HepG2 (cell line): ENCODE measurements around the gene KCNH1. TPM values are rescaled to one million over a fixed set of nuclear protein-coding genes. Genes with fewer than 3 reads are reported as not detected.

ENCODE experiments used
- ATAC-seq: fragments of 200-7000 bp; cut with Tn5 transposase; 3 replicates; pipeline ENCODE4 v1.9.1; 2020; ENCODE audit warnings: mild to moderate bottlenecking, moderate library complexity
- BruUV-seq: library from RNA; stranded (reverse); fragments of 400-500 nt; replicated peaks from 2 replicates; lab custom pipeline; 2021; lab: Mats Ljungman, UMichigan
- CTCF ChIA-PET: fragments of 300-600 bp; formaldehyde crosslinking; extraction: SDS; loops from one replicate; lab custom pipeline; 2021; ENCODE audit warnings: low total read pairs, inconsistent platforms, low intra/inter-chr PET ratio; lab: Yijun Ruan, JAX
- POLR2A ChIA-PET: fragments of 350-600 bp; sonication (Branson Sonifier 250); formaldehyde crosslinking; loops from one replicate; lab custom pipeline; 2020; ENCODE audit warnings: antibody characterized with exemption, inconsistent platforms; lab: Yijun Ruan, JAX
- DNase-seq: peaks from one replicate; pipeline ENCODE4 v3.0.0-alpha.2; 2015; ENCODE audit warnings: low spot score
- FAIRE-seq: peaks from 3 replicates; lab custom pipeline; 2011; peaks lifted over from hg19 to GRCh38; lab: Jason Lieb, UNC
- H2AFZ ChIP-seq: one replicate; pipeline ENCODE4 v1.6.1; 2011; ENCODE audit warnings: low read length, inconsistent platforms
- H3K27ac ChIP-seq: fragments of 300-600 bp; 3 replicates; pipeline ENCODE4 v1.8.0; 2011; ENCODE audit warnings: mixed run types, mild to moderate bottlenecking, mixed read lengths, low read length, inconsistent platforms; ENCODE audit not compliant: insufficient read depth; ENCODE audit errors: extremely low read length
- H3K27me3 ChIP-seq, 2 experiments: fragments of 200-600 bp in 1 of 2; 2 replicates in 1 of 2; 3 replicates in 1 of 2; pipeline versions ENCODE4 v1.6.0 to v1.8.0; 2011; ENCODE audit warnings: low read length in 2 of 2, mild to moderate bottlenecking in 2 of 2, moderate library complexity in 2 of 2, inconsistent platforms in 1 of 2; ENCODE audit not compliant: insufficient read depth in 2 of 2, control insufficient read depth in 1 of 2
- H3K36me3 ChIP-seq, 2 experiments: fragments of 200-600 bp in 1 of 2; replicated peaks in 1 of 2; 2 replicates in 1 of 2; 3 replicates in 1 of 2; pipeline versions ENCODE4 v1.5.1 to v1.8.0; 2011; ENCODE audit warnings: low read length in 2 of 2, inconsistent platforms in 1 of 2; ENCODE audit not compliant: insufficient read depth in 2 of 2, control insufficient read depth in 1 of 2
- H3K4me1 ChIP-seq: 2 replicates; pipeline ENCODE4 v1.5.1; 2012; ENCODE audit warnings: low read length, inconsistent platforms; ENCODE audit not compliant: insufficient read depth
- H3K4me2 ChIP-seq: 2 replicates; pipeline ENCODE4 v1.6.0; 2011; ENCODE audit warnings: low read depth, low read length, inconsistent platforms
- H3K4me3 ChIP-seq, 3 experiments: fragments of 200-600 bp in 1 of 3; sonication (generic), shearing (Covaris generic) in 1 of 3; replicated peaks in 1 of 3; 2 replicates each; pipeline ENCODE4 v1.5.1; 2011 to 2016; ENCODE audit warnings: low read length in 3 of 3, inconsistent platforms in 2 of 3, low read depth in 2 of 3, mild to moderate bottlenecking in 2 of 3, control low read depth in 1 of 3, mixed read lengths in 1 of 3; ENCODE audit not compliant: insufficient read depth in 1 of 3
- H3K79me2 ChIP-seq: one replicate; pipeline ENCODE4 v1.6.1; 2011; ENCODE audit warnings: low read length, inconsistent platforms; ENCODE audit not compliant: insufficient read depth
- H3K9ac ChIP-seq: 2 replicates; pipeline ENCODE4 v1.6.0; 2011; ENCODE audit warnings: mild to moderate bottlenecking, low read depth, low read length, inconsistent platforms; ENCODE audit not compliant: insufficient read depth
- H3K9me3 ChIP-seq: 2 replicates; pipeline ENCODE4 v1.5.1; 2012; ENCODE audit warnings: mild to moderate bottlenecking, low read length
- H4K20me1 ChIP-seq: 2 replicates; pipeline ENCODE4 v1.6.0; 2011; ENCODE audit warnings: inconsistent platforms, mild to moderate bottlenecking, low read length, moderate library complexity; ENCODE audit not compliant: insufficient read depth
- BORCS8-MEF2B ChIP-seq: sonication (generic); formaldehyde crosslinking; IDR thresholded peaks from 2 replicates; pipeline ENCODE4 v1.8.0; 2022; ENCODE audit warnings: mild to moderate bottlenecking, missing genetic modification reagents
- HINFP ChIP-seq: sonication (generic); formaldehyde crosslinking; IDR thresholded peaks from 2 replicates; pipeline ENCODE4 v1.4.0; 2020; ENCODE audit warnings: low read depth, mild to moderate bottlenecking, missing genetic modification reagents
- HOXA5 ChIP-seq: sonication (generic); formaldehyde crosslinking; IDR thresholded peaks from 2 replicates; pipeline ENCODE4 v1.4.0; 2020; ENCODE audit warnings: missing genetic modification reagents
- KDM6A ChIP-seq: IDR thresholded peaks from 2 replicates; pipeline ENCODE4 v1.6.1; 2016; ENCODE audit warnings: low read depth
- SRSF4 ChIP-seq: fragments of 200-400 bp; formaldehyde crosslinking; IDR thresholded peaks from one replicate; pipeline ENCODE4 v1.6.1; 2018; ENCODE audit warnings: mild to moderate bottlenecking, low read depth, low read length, moderate library complexity; ENCODE audit not compliant: poor library complexity, severe bottlenecking
- XBP1 ChIP-seq: sonication (generic); formaldehyde crosslinking; IDR thresholded peaks from 2 replicates; pipeline ENCODE4 v1.5.0; 2020; ENCODE audit warnings: missing genetic modification reagents
- ZNF432 ChIP-seq: sonication (generic); formaldehyde crosslinking; IDR thresholded peaks from 2 replicates; pipeline ENCODE4 v1.5.0; 2020; ENCODE audit warnings: missing genetic modification reagents, mild to moderate bottlenecking, borderline replicate concordance
- WGBS: methylation state at CpG from one replicate; pipeline ENCODE4 v1.1.6; 2017; ENCODE audit warnings: low lambda C conversion rate; 5-methylcytosine and 5-hydroxymethylcytosine counted together
- in situ Hi-C: cut with HindIII; loops from 2 replicates; pipeline ENCODE4 v1.10.0; 2017; ENCODE audit warnings: low pct_unique_long_range_greater_than_20kb; ENCODE audit not compliant: extremely low pct_ligation_motif_present
- intact Hi-C: fragments of 100-400 bp; cut with micrococcal nuclease; formaldehyde crosslinking; loops from one replicate; pipeline ENCODE4 v1.10.0; 2022; ENCODE audit not compliant: unreplicated experiment
- polyA plus RNA-seq, 8 experiments: library from polyadenylated mRNA; depleted of rRNA in 3 of 8; stranded (reverse) in 7 of 8; unstranded in 1 of 8; fragments of >200 nt; fragmentation: Illumina TruSeq in 4 of 8; extraction: Trizol in 4 of 8; gene quantifications; 2 replicates each; pipeline versions ENCODE4 v1.2.1 to v1.2.3, GENCODE V29; 2011 to 2016; ENCODE audit warnings: low read depth in 4 of 8, missing spikeins in 1 of 8, mixed read lengths in 1 of 8; ENCODE audit not compliant: insufficient read depth in 1 of 8
- total RNA-seq, 5 experiments: library from RNA; depleted of rRNA; stranded (reverse); fragments of >200 nt; fragmentation: Illumina TruSeq; extraction: Trizol; gene quantifications; 2 replicates each; pipeline ENCODE4 v1.2.3, GENCODE V29; 2016; ENCODE audit warnings: low read depth in 1 of 5

The KCNH1 gene
- total and polyA plus RNA-seq, 2 of the 13 experiments (the other 11 are each of a cell fraction or from before 2014, with no cell fraction given) = not detected

- no peak overlapping the region for H3K4me3 ChIP-seq
- intact Hi-C loops (no loop called here), in situ Hi-C loops (no loop called here)
- no peak for FAIRE-seq
- TF ChIP-seq HINFP (CRISPR knock-in tag) (no peak), SRSF4 (no peak), XBP1 (CRISPR knock-in tag) (no peak)
- ChIA-PET POLR2A (no interaction called here), CTCF (no interaction called here)
- no peak overlapping the region for H3K9ac ChIP-seq
- no peaks in the 10 kb centered on the region for H3K4me1 ChIP-seq
- no peak overlapping the region for H2AFZ ChIP-seq
- no peak for DNase-seq
- WGBS = 4% methylated on average over 3 of the region's 3 CpGs
- no peaks in the 10 kb centered on the region for H3K9me3 ChIP-seq
- H3K27ac ChIP-seq = no peak overlapping the region
- no peaks in the 10 kb centered on the region for H3K79me2 ChIP-seq
- no peak for ATAC-seq
- H3K4me2 ChIP-seq = no peak overlapping the region
- no TSS peak for BruUV-seq
- H3K36me3 ChIP-seq = no peaks in the 10 kb centered on the region
- H4K20me1 ChIP-seq = no peaks in the 10 kb centered on the region
- H3K27me3 ChIP-seq = no peaks in the 10 kb centered on the region
Observed at GRCh38 chr1:210792250-210793102, 341.5 kb downstream of the KCNH1 start.

- ATAC-seq (no peak), FAIRE-seq (no peak), DNase-seq (no peak)
- Histone ChIP-seq H3K4me1 (no peaks in the 10 kb centered on the region), H3K27ac (no peak overlapping the region), H3K4me2 (no peak overlapping the region), H3K9me3 (no peaks in the 10 kb centered on the region), H3K79me2 (no peaks in the 10 kb centered on the region), H3K27me3 (no peaks in the 10 kb centered on the region), H3K4me3 (no peak overlapping the region), H3K36me3 (no peaks in the 10 kb centered on the region), H3K9ac (no peak overlapping the region), H2AFZ (no peak overlapping the region), H4K20me1 (no peaks in the 10 kb centered on the region)
- in situ Hi-C loops = no loop called here
- TF ChIP-seq KDM6A (CRISPR knock-in tag) (no peak), BORCS8-MEF2B (CRISPR knock-in tag) (no peak), ZNF432 (CRISPR knock-in tag) (no peak), HOXA5 (CRISPR knock-in tag) (no peak)
- no TSS peak for BruUV-seq
- intact Hi-C loops = no loop called here
- CTCF ChIA-PET = no interaction called here
- WGBS = 2% methylated on average over 2 of the region's 2 CpGs
- POLR2A ChIA-PET = no interaction called here
Observed at GRCh38 chr1:210790196-210790595, 343.8 kb downstream of the KCNH1 start.
